Measurements from ENCODE around the gene ANO2.

Gene ANO2

GRCh38 chr12:5807514-5808219 is 137.4 kb downstream of the ANO2 start:
- no peak for DNase-seq

GRCh38 chr12:5807090-5807414 is 138.0 kb downstream of the ANO2 start:
- no peak for DNase-seq

- no peak for DNase-seq
Observed at GRCh38 chr12:5806371-5807089, 138.5 kb downstream of the ANO2 start.

GRCh38 chr12:5803532-5803931 is 141.5 kb downstream of the ANO2 start:
- DNase-seq, result no peak

- DNase-seq, result no peak
Observed at GRCh38 chr12:5798242-5799015, 146.6 kb downstream of the ANO2 start.

- no peak for DNase-seq
Observed at GRCh38 chr12:5797661-5798060, 147.4 kb downstream of the ANO2 start.

GRCh38 chr12:5796959-5797225 is 148.2 kb downstream of the ANO2 start:
- DNase-seq, result no peak

- DNase-seq, result peak in 4 of 6 experiments; percentile 2 to 26 (median 12)
Observed at GRCh38 chr12:5796171-5796958, 148.7 kb downstream of the ANO2 start.

GRCh38 chr12:5794156-5794555 is 150.9 kb downstream of the ANO2 start:
- no peak for DNase-seq

GRCh38 chr12:5792343-5792742 is 152.7 kb downstream of the ANO2 start:
- no peak for DNase-seq

GRCh38 chr12:5789469-5789968 is 155.5 kb downstream of the ANO2 start:
- no peak for DNase-seq

GRCh38 chr12:5787828-5788227 is 157.2 kb downstream of the ANO2 start:
- no peak for DNase-seq

- no peak for DNase-seq
Observed at GRCh38 chr12:5785601-5786000, 159.5 kb downstream of the ANO2 start.

- DNase-seq, result no peak
Observed at GRCh38 chr12:5784462-5785130, 160.5 kb downstream of the ANO2 start.

GRCh38 chr12:5783289-5783920 is 161.7 kb downstream of the ANO2 start:
- no peak for DNase-seq

GRCh38 chr12:5780536-5780935 is 164.5 kb downstream of the ANO2 start:
- DNase-seq, result no peak

- DNase-seq, result no peak
Observed at GRCh38 chr12:5779401-5779800, 165.7 kb downstream of the ANO2 start.

GRCh38 chr12:5778821-5779220 is 166.2 kb downstream of the ANO2 start:
- no peak for DNase-seq

GRCh38 chr12:5777451-5777850 is 167.6 kb downstream of the ANO2 start:
- DNase-seq, result no peak

GRCh38 chr12:5776091-5776490 is 169.0 kb downstream of the ANO2 start:
- DNase-seq, result no peak

- DNase-seq, result no peak
Observed at GRCh38 chr12:5773550-5773949, 171.5 kb downstream of the ANO2 start.

GRCh38 chr12:5771756-5772155 is 173.3 kb downstream of the ANO2 start:
- no peak for DNase-seq

Measured in stimulated activated naive CD4-positive, alpha-beta T cell (primary cell).